Sigmoid colon (tissue), 7 donors: ENCODE measurements around the gene TUBGCP3. TPM values are rescaled to one million over a fixed set of nuclear protein-coding genes. Genes with fewer than 3 reads are reported as not detected.

Source experiments
- DNase-seq: peaks from one replicate; pipeline ENCODE4 v3.0.0-alpha.2; 2019
- H3K27ac ChIP-seq, 4 donors: fragments of 200-600 bp; sonication (generic); one replicate each; pipeline ENCODE4 v1.5.1; 2016 to 2019; ENCODE audit warnings: mild to moderate bottlenecking in 1 of 4
- H3K27me3 ChIP-seq, 3 donors: fragments of 200-600 bp; sonication (generic); one replicate each; pipeline ENCODE4 v1.5.1; 2019; ENCODE audit warnings: mild to moderate bottlenecking in 1 of 3
- H3K36me3 ChIP-seq, 4 donors: fragments of 200-600 bp; sonication (generic); one replicate each; pipeline ENCODE4 v1.5.1; 2016 to 2019
- H3K4me1 ChIP-seq, 4 donors: fragments of 200-600 bp; sonication (generic); one replicate each; pipeline ENCODE4 v1.5.1; 2017 to 2019
- H3K4me3 ChIP-seq, 4 donors: fragments of 200-600 bp; sonication (generic); one replicate each; pipeline ENCODE4 v1.5.1; 2017 to 2019; ENCODE audit warnings: mild to moderate bottlenecking in 2 of 4, moderate library complexity in 1 of 4
- H3K9me3 ChIP-seq, 4 donors: fragments of 200-600 bp in 3 of 4; sonication (generic) in 3 of 4; one replicate each; pipeline versions ENCODE4 v1.5.1 to v1.6.1; 2013 to 2019
- EP300 ChIP-seq, 4 donors: sonication (generic); formaldehyde crosslinking; IDR thresholded peaks; one replicate each; pipeline ENCODE4 v1.6.1; 2017; ENCODE audit warnings: antibody characterized with exemption in 4 of 4
- POLR2A ChIP-seq, 2 donors: fragments of 450-650 bp; IDR thresholded peaks; one replicate each; pipeline ENCODE4 v1.6.1; 2016; ENCODE audit warnings: antibody characterized with exemption in 2 of 2, mild to moderate bottlenecking in 2 of 2, moderate library complexity in 2 of 2
- POLR2AphosphoS5 ChIP-seq, 4 donors: sonication (generic); formaldehyde crosslinking; IDR thresholded peaks; one replicate each; pipeline ENCODE4 v1.6.1; 2017; ENCODE audit warnings: antibody characterized with exemption in 4 of 4
- WGBS, 2 donors: extraction: QIAGEN DNeasy Blood & Tissue Kit; methylation state at CpG; one replicate each; pipeline ENCODE4 v1.1.7; 2013; 5-methylcytosine and 5-hydroxymethylcytosine counted together
- intact Hi-C: fragments of 100-400 bp; cut with DNase I; formaldehyde crosslinking; loops from one replicate; pipeline ENCODE4 v1.15.1; 2023
- polyA plus RNA-seq, 3 donors: library from polyadenylated mRNA; stranded (reverse); fragments of 200-250 nt; gene quantifications; one replicate each; pipeline ENCODE4 v1.2.3, GENCODE V29; 2013
- total RNA-seq, 4 donors: library from RNA; depleted of rRNA; stranded (reverse); fragments of >200 nt; gene quantifications; one replicate each; pipeline ENCODE4 v1.1.0, GENCODE V29; 2016
- TF ChIP-seq, protein P1 (sequence below), 4 experiments: fragments of 450-650 bp in 3 of 4; fragments of 200-600 bp in 1 of 4; IDR thresholded peaks; one replicate each; pipeline ENCODE4 v1.5.1; 2016 to 2019; ENCODE audit warnings: antibody characterized with exemption in 4 of 4, mild to moderate bottlenecking in 3 of 4, moderate library complexity in 2 of 4
- donor health status: healthy with polysubstance abuse.
- donor health status: Bipolar disorder and iron deficiency.
- donor health status: healthy.

Gene TUBGCP3
- total and polyA plus RNA-seq, 7 donors: 7.2 to 33.5 (median 23.8) TPM

GRCh38 chr13:112441779-112442310 is 146.1 kb downstream of the TUBGCP3 start:
- TF ChIP-seq EP300 (IDR thresholded peaks at IDR 0.05): no peak
- TF ChIP-seq POLR2A (IDR thresholded peaks at IDR 0.05): no peak
- TF ChIP-seq, protein P1, sequence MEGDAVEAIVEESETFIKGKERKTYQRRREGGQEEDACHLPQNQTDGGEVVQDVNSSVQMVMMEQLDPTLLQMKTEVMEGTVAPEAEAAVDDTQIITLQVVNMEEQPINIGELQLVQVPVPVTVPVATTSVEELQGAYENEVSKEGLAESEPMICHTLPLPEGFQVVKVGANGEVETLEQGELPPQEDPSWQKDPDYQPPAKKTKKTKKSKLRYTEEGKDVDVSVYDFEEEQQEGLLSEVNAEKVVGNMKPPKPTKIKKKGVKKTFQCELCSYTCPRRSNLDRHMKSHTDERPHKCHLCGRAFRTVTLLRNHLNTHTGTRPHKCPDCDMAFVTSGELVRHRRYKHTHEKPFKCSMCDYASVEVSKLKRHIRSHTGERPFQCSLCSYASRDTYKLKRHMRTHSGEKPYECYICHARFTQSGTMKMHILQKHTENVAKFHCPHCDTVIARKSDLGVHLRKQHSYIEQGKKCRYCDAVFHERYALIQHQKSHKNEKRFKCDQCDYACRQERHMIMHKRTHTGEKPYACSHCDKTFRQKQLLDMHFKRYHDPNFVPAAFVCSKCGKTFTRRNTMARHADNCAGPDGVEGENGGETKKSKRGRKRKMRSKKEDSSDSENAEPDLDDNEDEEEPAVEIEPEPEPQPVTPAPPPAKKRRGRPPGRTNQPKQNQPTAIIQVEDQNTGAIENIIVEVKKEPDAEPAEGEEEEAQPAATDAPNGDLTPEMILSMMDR (IDR thresholded peaks at IDR 0.05): no peak
- TF ChIP-seq POLR2AphosphoS5 (IDR thresholded peaks at IDR 0.05): no peak
- no peak overlapping the region for H3K4me3 ChIP-seq
- H3K4me1 ChIP-seq: peaks cover 0 to 9% (median 2%) of the 10 kb centered on the region in 4 donors
- H3K27ac ChIP-seq: no peak overlapping the region
- 71 to 80% methylated on average over 19 of the region's 19 CpGs for WGBS, 2 donors
- H3K36me3 ChIP-seq: no peaks in the 10 kb centered on the region
- intact Hi-C loops: no loop called here
- peaks cover 15 to 59% (median 38%) of the 10 kb centered on the region in 3 donors for H3K27me3 ChIP-seq
- peaks cover 0 to 2% (median 0%) of the 10 kb centered on the region in 4 donors for H3K9me3 ChIP-seq
- DNase-seq: no peak

- DNase-seq: peak; percentile 56
- no peak overlapping the region for H3K27ac ChIP-seq
- no peak overlapping the region for H3K4me3 ChIP-seq
- peaks cover 0 to 2% (median 0%) of the 10 kb centered on the region in 4 donors for H3K9me3 ChIP-seq
- H3K36me3 ChIP-seq: no peaks in the 10 kb centered on the region
- H3K4me1 ChIP-seq: peaks cover 0 to 9% (median 2%) of the 10 kb centered on the region in 4 donors
- intact Hi-C loops: no loop called here
- peaks cover 15 to 53% (median 38%) of the 10 kb centered on the region in 3 donors for H3K27me3 ChIP-seq
- TF ChIP-seq EP300 (IDR thresholded peaks at IDR 0.05) (no peak), POLR2A (IDR thresholded peaks at IDR 0.05) (no peak), POLR2AphosphoS5 (IDR thresholded peaks at IDR 0.05) (no peak)
- TF ChIP-seq, protein P1 (IDR thresholded peaks at IDR 0.05): no peak
- 88% methylated on average over 17 of the region's 17 CpGs for WGBS, 2 donors
Observed at GRCh38 chr13:112441226-112441625, 146.7 kb downstream of the TUBGCP3 start.

DNA sequence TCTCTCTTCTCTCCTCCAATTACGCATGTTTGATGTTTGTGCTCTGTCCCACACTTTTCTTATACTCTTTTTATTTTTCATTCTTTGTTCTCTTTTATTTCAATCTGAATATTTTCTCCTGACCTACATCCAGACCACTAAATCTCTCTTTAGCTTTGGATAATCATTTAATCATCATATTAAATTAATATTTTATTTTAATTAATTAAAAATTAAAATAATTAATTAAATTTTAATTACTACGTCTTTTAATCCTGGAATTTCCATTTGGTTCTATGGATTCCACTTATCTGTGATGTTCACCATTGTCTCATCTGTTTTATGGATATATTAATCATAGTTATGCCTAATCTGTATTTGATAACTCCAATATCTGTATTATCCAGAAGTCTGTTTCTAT is 149.4 kb downstream of the TUBGCP3 start:
- Histone ChIP-seq H3K27ac (no peak overlapping the region), H3K36me3 (no peaks in the 10 kb centered on the region), H3K9me3 (peaks cover 0 to 2% (median 0%) of the 10 kb centered on the region in 4 donors), H3K4me3 (no peak overlapping the region), H3K27me3 (peaks cover 10 to 28% (median 20%) of the 10 kb centered on the region in 3 donors), H3K4me1 (peaks cover 0 to 3% (median 1%) of the 10 kb centered on the region in 4 donors)
- TF ChIP-seq POLR2AphosphoS5 (IDR thresholded peaks at IDR 0.05): no peak
- no peak for TF ChIP-seq POLR2A (IDR thresholded peaks at IDR 0.05)
- no peak for TF ChIP-seq EP300 (IDR thresholded peaks at IDR 0.05)
- TF ChIP-seq, protein P1 (IDR thresholded peaks at IDR 0.05): no peak
- 46 to 80% methylated on average over 2 of the region's 2 CpGs for WGBS, 2 donors
- intact Hi-C loops: no loop called here
- DNase-seq: no peak

DNA sequence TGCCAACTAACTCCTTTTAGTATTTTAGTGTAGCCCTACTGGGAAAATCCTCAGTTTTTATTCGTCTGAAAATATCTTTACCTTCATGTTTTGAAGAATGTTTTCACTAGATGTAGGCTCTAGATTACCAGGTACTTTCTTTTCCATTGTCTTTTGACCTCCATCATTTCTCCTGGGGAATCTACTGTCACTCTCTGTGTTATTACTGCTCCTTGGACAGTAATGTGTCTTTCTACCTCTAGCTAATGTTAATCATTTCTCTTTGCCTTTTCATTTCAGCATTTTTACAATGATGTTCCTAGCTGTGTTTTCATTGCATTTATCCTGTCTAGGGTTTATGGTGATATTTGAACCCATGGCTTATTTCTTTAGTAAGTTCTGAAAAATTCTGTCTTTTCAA is 149.9 kb downstream of the TUBGCP3 start:
- H3K9me3 ChIP-seq: peaks cover 0 to 2% (median 0%) of the 10 kb centered on the region in 4 donors
- peaks cover 0 to 3% (median 0%) of the 10 kb centered on the region in 4 donors for H3K4me1 ChIP-seq
- no peaks in the 10 kb centered on the region for H3K36me3 ChIP-seq
- 87 to 88% methylated on average over 1 of the region's 1 CpG for WGBS, 2 donors
- H3K4me3 ChIP-seq: no peak overlapping the region
- TF ChIP-seq POLR2A (IDR thresholded peaks at IDR 0.05) (no peak), EP300 (IDR thresholded peaks at IDR 0.05) (no peak), POLR2AphosphoS5 (IDR thresholded peaks at IDR 0.05) (no peak)
- TF ChIP-seq, protein P1 (IDR thresholded peaks at IDR 0.05): no peak
- intact Hi-C loops: no loop called here
- H3K27ac ChIP-seq: no peak overlapping the region
- no peak for DNase-seq
- H3K27me3 ChIP-seq: peaks cover 5 to 24% (median 15%) of the 10 kb centered on the region in 3 donors
